Measurements from ENCODE around the gene GAS7. TPM values are rescaled to one million over a fixed set of nuclear protein-coding genes. Genes with fewer than 3 reads are reported as not detected.

GAS7 gene
- total and polyA plus RNA-seq, 2 experiments from 2014 or later: 1.9 to 10.7 TPM

DNA sequence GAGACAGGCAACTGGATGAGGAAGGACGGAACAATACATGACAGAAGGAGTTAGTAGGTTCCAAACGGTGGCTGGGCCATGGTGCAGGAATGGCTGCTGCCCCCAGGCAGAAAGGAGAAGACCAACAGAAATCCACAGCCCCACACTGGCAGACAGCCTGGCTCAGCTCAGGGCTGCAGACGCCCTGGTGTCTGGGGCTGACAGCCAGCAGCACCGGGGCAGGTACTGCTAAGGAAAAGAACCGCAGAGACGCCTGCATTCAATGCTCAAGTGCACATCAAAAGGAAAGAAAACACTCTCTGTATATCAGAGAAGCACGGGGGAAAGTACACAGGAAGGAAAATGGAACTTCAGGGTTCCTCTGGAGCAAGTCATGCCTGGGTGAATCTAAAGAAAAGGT lies 53.4 kb downstream of the GAS7 start:
- Histone ChIP-seq H3K4me3 (no peak overlapping the region), H3K9me2 (ENCODE audit: insufficient read depth) (no peaks in the 10 kb centered on the region), H4K20me1 (replicated peaks; ENCODE audit: insufficient read depth) (no peaks in the 10 kb centered on the region), H2AFZ (no peak overlapping the region), H3K36me3 (ENCODE audit: insufficient read depth) (no peaks in the 10 kb centered on the region), H3K4me2 (no peak overlapping the region), H3K27me3 (ENCODE audit: insufficient read depth) (no peaks in the 10 kb centered on the region), H3K4me1 (ENCODE audit: insufficient read depth) (no peaks in the 10 kb centered on the region), H3K79me2 (replicated peaks; ENCODE audit: insufficient read depth) (no peaks in the 10 kb centered on the region), H3F3A (replicated peaks; ENCODE audit: low read depth) (no peaks in the 10 kb centered on the region), H3K27ac (ENCODE audit: low read depth) (no peak overlapping the region)
- ATAC-seq (no peak), DNase-seq (ENCODE audit: low spot score) (no peak)
- Mint-ChIP-seq H3K4me3 (no peak overlapping the region), H3K27me3 (ENCODE audit: insufficient read depth, low read depth, poor library complexity) (no peaks in the 10 kb centered on the region), H3K9me3 (no peaks in the 10 kb centered on the region), H3K4me1 (no peaks in the 10 kb centered on the region), H3K27ac (no peak overlapping the region; the same call in 1 of the 2 replicates), H3K36me3 (ENCODE audit: low read depth) (no peaks in the 10 kb centered on the region; the same call in 2 of the 3 replicates)
- TF ChIP-seq CTCF (conservative IDR thresholded peaks at IDR 0.05; ENCODE audit: low read depth in 2 of 2) (no peak), JUNB (IDR thresholded peaks at IDR 0.05; ENCODE audit: unreplicated experiment) (no peak), ZNF114 (CRISPR knock-in tag; IDR thresholded peaks at IDR 0.05) (no peak), STAT1 (IDR thresholded peaks at IDR 0.05; ENCODE audit: unreplicated experiment) (no peak), ETS1 (IDR thresholded peaks at IDR 0.05) (no peak), EZH2 (IDR thresholded peaks at IDR 0.05; ENCODE audit: low read depth, unreplicated experiment) (no peak), CREB1 (CRISPR knock-in tag; IDR thresholded peaks at IDR 0.05; ENCODE audit: low read depth) (no peak), EZH2phosphoT487 (IDR thresholded peaks at IDR 0.05; ENCODE audit: unreplicated experiment) (no peak)
- TF ChIP-seq, protein P1, sequence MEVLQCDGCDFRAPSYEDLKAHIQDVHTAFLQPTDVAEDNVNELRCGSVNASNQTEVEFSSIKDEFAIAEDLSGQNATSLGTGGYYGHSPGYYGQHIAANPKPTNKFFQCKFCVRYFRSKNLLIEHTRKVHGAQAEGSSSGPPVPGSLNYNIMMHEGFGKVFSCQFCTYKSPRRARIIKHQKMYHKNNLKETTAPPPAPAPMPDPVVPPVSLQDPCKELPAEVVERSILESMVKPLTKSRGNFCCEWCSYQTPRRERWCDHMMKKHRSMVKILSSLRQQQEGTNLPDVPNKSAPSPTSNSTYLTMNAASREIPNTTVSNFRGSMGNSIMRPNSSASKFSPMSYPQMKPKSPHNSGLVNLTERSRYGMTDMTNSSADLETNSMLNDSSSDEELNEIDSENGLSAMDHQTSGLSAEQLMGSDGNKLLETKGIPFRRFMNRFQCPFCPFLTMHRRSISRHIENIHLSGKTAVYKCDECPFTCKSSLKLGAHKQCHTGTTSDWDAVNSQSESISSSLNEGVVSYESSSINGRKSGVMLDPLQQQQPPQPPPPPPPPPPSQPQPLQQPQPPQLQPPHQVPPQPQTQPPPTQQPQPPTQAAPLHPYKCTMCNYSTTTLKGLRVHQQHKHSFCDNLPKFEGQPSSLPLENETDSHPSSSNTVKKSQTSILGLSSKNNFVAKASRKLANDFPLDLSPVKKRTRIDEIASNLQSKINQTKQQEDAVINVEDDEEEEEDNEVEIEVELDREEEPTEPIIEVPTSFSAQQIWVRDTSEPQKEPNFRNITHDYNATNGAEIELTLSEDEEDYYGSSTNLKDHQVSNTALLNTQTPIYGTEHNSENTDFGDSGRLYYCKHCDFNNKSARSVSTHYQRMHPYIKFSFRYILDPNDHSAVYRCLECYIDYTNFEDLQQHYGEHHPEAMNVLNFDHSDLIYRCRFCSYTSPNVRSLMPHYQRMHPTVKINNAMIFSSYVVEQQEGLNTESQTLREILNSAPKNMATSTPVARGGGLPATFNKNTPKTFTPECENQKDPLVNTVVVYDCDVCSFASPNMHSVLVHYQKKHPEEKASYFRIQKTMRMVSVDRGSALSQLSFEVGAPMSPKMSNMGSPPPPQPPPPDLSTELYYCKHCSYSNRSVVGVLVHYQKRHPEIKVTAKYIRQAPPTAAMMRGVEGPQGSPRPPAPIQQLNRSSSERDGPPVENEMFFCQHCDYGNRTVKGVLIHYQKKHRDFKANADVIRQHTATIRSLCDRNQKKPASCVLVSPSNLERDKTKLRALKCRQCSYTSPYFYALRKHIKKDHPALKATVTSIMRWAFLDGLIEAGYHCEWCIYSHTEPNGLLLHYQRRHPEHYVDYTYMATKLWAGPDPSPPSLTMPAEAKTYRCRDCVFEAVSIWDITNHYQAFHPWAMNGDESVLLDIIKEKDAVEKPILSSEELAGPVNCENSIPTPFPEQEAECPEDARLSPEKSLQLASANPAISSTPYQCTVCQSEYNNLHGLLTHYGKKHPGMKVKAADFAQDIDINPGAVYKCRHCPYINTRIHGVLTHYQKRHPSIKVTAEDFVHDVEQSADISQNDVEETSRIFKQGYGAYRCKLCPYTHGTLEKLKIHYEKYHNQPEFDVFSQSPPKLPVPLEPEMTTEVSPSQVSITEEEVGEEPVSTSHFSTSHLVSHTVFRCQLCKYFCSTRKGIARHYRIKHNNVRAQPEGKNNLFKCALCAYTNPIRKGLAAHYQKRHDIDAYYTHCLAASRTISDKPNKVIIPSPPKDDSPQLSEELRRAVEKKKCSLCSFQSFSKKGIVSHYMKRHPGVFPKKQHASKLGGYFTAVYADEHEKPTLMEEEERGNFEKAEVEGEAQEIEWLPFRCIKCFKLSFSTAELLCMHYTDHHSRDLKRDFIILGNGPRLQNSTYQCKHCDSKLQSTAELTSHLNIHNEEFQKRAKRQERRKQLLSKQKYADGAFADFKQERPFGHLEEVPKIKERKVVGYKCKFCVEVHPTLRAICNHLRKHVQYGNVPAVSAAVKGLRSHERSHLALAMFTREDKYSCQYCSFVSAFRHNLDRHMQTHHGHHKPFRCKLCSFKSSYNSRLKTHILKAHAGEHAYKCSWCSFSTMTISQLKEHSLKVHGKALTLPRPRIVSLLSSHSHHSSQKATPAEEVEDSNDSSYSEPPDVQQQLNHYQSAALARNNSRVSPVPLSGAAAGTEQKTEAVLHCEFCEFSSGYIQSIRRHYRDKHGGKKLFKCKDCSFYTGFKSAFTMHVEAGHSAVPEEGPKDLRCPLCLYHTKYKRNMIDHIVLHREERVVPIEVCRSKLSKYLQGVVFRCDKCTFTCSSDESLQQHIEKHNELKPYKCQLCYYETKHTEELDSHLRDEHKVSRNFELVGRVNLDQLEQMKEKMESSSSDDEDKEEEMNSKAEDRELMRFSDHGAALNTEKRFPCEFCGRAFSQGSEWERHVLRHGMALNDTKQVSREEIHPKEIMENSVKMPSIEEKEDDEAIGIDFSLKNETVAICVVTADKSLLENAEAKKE (CRISPR knock-in tag; IDR thresholded peaks at IDR 0.05): no peak
